GM19025 (cell line): ENCODE results near the gene ASPM.
"Not testable (repeated sequence)": the region's sequence is repeated elsewhere in the genome, so short reads cannot be mapped to it uniquely, and the experiment has no call there.

ENCODE experiments used
- ATAC-seq: cut with Tn5 transposase; IDR thresholded peaks from one replicate; pipeline ENCODE4 v1.9.1; 2021; ENCODE audit warnings: mild to moderate bottlenecking, low read depth, moderate library complexity; ENCODE audit not compliant: unreplicated experiment

The ASPM gene

GRCh38 chr1:197144570-197145325 is 1.7 kb downstream of the ASPM start:
- no peak for ATAC-seq

- ATAC-seq = no peak
Observed at GRCh38 chr1:197143276-197143675, 3.2 kb downstream of the ASPM start.

DNA sequence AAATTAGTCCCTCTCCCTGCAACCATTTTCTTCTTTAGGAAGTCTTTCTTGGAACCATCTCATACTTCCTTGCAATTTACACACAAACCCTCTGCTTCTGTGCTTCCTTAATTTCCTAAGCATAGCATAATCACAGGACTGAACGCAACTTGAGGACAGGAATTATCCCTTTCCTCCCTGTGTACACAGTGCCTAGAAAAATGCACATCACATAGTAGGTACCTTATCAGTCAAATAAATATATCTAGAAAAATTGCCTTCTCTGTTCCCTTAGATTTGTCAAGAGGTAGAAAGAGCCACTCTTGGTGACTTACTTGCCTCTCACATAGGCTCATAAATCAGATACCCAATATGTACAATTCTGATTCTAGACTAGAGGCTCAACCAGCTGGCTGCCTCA is 4.9 kb downstream of the ASPM start:
- ATAC-seq = no peak

- ATAC-seq = no peak
Observed at GRCh38 chr1:197140121-197140520, 6.3 kb downstream of the ASPM start.

- no peak for ATAC-seq
Observed at GRCh38 chr1:197139169-197139568, 7.3 kb downstream of the ASPM start.

DNA sequence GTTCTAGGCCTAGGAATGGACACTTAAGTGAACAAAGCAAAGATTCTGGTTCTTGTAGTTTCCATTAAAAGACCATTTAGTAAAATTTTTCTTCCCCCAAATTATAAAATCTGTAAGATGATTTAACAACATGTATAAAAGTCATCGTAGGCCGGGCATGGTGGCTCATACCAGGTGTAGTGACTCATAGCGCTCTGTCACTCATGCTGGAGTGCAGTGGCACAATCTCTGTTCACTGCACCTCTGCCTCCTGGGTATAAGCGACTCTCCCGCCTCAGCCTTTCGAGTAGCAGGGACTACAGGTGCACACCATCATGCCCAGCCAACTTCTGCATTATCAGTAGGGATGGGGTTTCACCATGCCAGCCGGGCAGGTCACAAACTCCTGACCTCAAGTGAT is 9.1 kb downstream of the ASPM start:
- ATAC-seq = no peak

DNA sequence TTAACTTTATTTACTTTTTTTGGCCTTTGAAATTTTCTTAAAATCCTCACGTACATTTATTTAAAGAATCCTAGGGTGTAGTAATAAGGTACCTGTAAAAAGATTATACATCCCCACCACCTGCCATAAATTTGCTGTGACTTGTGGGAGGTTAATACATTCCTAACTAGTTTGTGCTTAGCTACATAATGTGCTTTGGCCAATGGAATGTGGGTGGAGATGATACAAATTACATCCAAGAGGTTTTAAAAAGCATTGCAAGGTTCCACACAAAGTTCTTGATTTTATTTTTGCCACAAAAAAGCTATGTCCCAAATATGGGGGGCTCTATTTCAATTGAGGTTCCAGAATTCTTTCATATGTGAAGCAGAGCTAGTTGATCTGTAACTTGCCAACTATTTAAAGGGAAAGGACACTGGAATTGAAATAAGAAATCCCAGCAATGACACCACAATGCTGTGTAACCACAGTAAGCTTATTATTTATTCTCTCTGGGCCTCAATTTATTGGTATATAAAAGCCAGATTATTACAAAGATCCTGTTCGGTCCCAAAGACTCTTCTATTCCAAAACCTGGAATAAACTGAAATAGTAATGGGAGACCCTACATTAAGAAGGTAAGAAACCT is 15.7 kb downstream of the ASPM start:
- no peak for ATAC-seq

- ATAC-seq = no peak
Observed at GRCh38 chr1:197129698-197130097, 16.8 kb downstream of the ASPM start.

DNA sequence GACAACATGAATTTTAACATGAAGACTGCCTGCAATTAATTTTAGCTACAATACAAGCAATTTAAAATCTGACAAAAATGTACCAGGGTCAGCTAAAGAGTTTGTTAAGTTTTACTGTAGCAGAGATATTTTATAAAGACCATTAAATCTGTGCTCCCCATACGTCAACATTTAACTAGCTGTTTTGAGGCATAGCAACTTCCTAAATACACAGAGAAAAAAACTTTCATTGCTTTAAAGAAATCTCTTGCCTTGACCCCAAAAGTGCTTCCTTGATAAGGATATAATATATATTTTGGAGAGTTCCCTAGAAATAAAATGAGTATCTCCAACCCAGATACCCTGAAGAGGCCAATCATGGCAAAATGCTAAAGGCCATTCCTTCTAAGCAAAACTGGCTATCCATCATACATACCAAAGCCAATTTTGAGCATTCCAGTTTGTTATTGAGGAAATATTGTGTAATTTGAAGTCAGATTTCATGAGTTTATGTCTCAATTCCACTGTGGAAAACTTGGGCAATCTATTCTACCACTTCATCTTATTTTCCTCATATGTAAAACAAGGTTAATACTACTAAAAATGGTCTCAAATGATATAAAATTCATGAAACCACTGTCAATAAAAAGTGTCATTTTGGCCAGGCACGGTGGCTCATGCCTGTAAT is 19.1 kb downstream of the ASPM start:
- ATAC-seq = no peak

GRCh38 chr1:197126691-197127090 is 19.8 kb downstream of the ASPM start:
- no peak for ATAC-seq

- ATAC-seq = no peak
Observed at GRCh38 chr1:197124376-197124775, 22.1 kb downstream of the ASPM start.

DNA sequence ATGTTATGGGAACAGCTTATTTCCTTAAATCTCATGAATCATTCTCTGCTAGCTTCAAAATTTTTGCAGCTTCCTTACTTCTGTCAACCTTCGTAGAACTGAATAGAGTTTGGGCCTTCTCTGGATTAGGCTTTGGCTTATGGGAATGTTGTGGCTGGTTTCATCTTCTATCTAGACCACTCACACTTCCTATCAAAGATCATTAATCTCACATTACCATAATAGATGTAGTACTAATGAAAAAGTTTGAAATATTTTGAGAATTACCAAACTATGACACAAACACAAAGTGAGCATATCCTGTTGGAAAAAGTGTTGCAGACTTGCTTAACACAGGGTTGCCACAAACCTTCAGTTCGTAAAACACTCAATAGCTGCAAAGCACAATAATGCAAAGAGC is 30.3 kb downstream of the ASPM start:
- ATAC-seq = no peak

DNA sequence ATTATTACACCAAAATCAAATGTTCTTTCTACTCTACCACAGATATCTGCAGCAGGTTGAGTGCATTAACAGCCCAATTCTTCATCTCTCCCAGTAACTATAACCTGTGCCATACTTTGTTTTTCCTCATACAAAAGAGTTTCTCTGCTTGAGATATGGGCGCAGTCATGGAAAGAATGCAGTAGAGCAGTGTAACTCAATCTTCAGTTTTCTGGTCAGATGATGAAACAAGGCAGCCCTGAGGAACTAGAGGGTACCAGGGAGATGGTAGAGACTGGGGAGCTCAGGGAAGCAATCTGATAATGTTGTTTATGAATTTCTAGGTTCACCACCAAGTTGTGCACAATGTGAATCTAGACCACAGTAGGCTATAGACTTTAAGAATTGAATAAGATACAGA is 39.6 kb downstream of the ASPM start:
- no peak for ATAC-seq

GRCh38 chr1:197103300-197103699 is 43.2 kb downstream of the ASPM start:
- no peak for ATAC-seq

DNA sequence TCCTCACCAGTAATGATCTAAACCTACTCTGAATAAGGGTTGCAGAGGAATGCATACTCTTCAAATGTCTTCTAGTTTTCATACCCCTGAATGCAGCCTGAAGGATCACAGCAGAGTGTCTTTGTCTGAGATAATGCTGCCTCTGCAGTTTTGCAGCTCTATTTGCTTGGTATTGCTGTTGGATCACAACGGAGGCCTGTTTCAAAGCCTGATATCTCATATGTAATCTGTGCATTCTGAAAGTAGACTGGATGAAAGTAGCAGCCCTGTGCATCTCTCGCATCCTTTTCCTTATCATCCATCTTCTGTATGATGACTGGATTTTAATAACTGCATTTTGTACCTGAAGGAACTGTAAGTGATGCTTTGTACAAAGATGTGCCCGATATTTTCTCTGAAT is 44.5 kb downstream of the ASPM start:
- ATAC-seq = no peak

GRCh38 chr1:197100677-197101076 is 45.8 kb downstream of the ASPM start:
- no peak for ATAC-seq

DNA sequence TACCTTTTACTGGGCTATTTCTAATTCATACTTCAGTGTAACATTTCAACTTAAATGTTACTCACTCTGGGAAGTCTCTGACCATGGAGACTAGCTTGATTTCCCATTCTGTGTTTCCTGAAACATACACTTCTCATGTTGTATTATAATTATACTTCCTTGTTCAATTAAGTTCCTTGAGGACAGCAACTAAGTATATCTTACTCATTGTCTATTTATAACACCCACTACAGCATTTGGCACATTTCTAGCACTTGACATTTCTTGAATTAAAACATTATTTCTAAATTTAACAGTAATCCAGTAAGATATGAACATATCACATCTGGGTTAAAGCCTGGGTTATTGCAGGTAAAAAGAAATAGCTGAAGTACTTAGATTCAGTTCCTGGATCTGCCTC is 47.0 kb downstream of the ASPM start:
- no peak for ATAC-seq

DNA sequence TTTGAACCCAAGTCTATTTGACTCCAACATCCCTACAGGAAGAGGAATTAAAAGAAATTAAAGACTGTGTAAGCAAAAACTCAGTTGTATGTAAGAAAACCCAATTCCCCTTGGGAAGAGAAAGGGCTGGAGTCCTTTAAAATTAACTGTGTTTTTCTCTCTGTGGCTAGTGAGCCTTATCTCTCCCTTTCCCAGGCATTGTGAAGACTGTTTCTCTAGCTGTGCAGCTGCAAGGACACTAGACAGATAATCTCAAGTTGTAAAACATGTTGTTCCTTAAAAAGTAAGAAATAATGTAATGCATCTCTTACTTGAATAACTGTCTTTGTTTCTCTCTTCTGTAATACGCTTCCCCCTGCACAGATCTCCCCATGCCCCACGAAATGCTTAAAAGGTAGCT is 49.5 kb downstream of the ASPM start:
- ATAC-seq = not testable (repeated sequence)

DNA sequence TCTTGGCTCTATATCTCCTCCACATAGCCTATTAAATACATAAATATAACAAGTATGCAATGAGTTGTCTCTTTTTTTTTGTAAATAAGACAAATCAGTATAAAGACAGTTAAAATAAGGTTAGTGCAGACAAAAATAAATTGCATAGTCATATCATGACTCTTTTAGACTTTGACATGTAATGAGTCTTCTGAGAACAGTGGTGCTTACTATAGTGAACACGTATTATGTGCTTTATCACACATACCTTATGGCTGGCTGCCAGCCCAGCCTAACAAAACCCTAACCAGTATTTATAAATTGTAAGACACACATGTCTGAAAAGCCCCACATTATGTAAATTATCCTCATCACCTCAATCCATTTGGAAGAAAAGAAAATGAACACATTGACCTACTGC is 50.3 kb downstream of the ASPM start:
- ATAC-seq = no peak

DNA sequence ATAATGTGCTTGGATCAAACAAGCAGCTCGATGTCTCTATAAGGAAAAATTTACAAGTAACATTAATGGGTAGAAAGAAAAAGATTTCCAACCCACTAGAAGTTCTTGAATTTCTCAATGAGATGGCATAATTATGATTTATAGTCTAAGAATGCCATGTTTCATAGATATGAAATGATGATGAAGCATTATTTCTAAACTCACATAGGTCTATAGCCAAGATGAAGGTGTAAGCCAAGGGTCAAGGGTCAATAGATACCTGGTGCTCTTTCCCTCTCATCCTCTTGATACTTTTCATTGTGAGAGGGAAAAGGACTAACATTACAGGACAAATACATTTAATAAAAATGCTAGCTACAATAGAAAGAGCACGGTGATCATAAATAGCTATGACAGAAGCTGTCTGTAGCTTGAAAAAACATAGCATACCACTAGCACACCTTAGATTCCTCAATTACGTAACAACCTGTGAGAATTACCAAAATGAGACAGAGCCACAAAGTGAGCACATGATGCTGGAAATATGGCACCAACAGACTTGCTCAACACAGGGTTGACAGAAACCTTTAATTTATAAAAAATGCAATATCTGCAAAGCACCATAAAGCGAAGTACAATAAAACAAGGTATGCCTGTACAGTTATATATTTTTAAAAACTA is 53.1 kb downstream of the ASPM start:
- ATAC-seq = no peak

- ATAC-seq = no peak
Observed at GRCh38 chr1:197092491-197093023, 53.9 kb downstream of the ASPM start.
